MG63 (cell line): ENCODE data around the gene ARL6IP5. TPM values are rescaled to one million over a fixed set of nuclear protein-coding genes. Genes with fewer than 3 reads are reported as not detected.

ENCODE experiments used
- DNase-seq: peaks from one replicate; pipeline ENCODE4 v3.0.0-alpha.2; 2020
- H3K27me3 ChIP-seq: fragments of 250-450 bp; sonication (Bioruptor Pico); 2 replicates; pipeline ENCODE4 v1.5.1; 2020; ENCODE audit warnings: mild to moderate bottlenecking, moderate library complexity
- H3K36me3 ChIP-seq: fragments of 250-450 bp; sonication (Bioruptor Pico); 2 replicates; pipeline ENCODE4 v1.5.1; 2020; ENCODE audit warnings: mild to moderate bottlenecking, moderate library complexity
- H3K4me3 ChIP-seq: fragments of 250-450 bp; sonication (Bioruptor Pico); 2 replicates; pipeline ENCODE4 v1.5.1; 2020; ENCODE audit warnings: mild to moderate bottlenecking, moderate library complexity
- H3K9me3 ChIP-seq: fragments of 250-450 bp; sonication (Bioruptor Pico); 2 replicates; pipeline ENCODE4 v1.5.1; 2020; ENCODE audit warnings: mild to moderate bottlenecking, moderate library complexity
- total RNA-seq: library from RNA; depleted of rRNA; stranded (reverse); fragments of >200 nt; shearing (Covaris generic); gene quantifications from 2 replicates; pipeline ENCODE4 v1.2.3, GENCODE V29; 2014; ENCODE audit warnings: low replicate concordance; rRNA removed

Gene ARL6IP5
- total RNA-seq, 1 experiment from 2014 or later: 48.3 TPM

DNA sequence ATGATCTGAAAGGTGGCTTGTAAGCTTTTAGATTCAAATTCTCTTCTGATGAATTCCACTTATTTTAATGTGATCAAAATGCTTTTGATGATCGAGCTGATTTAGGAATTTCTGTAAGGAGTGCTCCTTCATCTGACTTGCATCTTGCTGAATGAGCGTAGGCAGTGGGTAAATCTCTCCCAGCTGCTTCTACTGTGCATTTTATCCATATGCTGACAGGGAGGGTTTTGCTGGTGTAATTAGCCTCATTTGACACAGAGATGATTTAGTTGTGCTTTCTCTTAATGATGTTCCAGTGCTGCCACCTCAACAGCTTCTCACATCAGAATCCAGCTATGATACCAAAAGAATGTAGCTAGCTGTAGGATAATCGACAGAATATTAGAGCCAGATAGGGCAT lies 41.5 kb downstream of the ARL6IP5 start:
- Histone ChIP-seq H3K4me3 (no peak overlapping the region), H3K36me3 (no peaks in the 10 kb centered on the region), H3K27me3 (no peaks in the 10 kb centered on the region), H3K9me3 (no peaks in the 10 kb centered on the region)
- no peak for DNase-seq

DNA sequence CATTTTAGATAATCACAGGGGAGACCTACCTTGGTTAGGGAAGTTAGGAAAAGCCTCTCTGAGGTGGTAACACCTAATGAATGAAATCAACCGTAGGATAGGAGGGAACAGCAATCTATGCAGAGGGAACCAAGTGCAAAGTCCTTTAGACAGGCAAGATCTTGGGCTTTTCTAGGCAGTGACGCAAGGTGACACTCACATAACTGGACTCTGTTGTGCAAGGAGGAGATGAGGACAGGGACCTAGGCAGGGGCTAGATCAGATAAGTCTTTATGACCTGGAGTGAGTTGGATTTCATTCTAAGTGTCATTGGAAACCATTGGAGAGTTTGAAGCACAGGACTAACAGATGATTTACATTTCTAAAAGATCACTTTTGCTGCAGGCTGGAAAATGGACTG lies 42.3 kb downstream of the ARL6IP5 start:
- H3K9me3 ChIP-seq: no peaks in the 10 kb centered on the region
- H3K36me3 ChIP-seq: no peaks in the 10 kb centered on the region
- H3K27me3 ChIP-seq: no peaks in the 10 kb centered on the region
- DNase-seq: no peak
- no peak overlapping the region for H3K4me3 ChIP-seq

DNA sequence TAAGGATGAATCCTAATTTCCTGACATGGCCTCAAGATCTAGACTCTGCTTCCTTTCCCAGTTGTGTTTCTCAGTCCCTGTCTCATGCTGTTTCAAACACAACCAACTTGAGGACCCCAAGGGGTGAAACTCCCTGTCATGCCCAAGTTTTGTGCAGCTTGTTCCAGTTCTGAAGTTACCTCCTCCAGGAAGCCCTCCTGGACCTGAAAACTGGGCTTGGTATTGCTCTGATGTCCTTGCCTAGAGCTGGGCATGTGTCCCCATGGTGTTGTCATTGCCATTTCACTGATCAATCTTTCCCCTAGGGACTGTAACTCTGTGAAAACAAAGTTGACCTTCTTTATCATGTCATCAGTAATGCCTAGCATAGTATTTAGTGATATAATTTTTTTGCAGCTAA lies 43.8 kb downstream of the ARL6IP5 start:
- H3K4me3 ChIP-seq: no peak overlapping the region
- no peaks in the 10 kb centered on the region for H3K9me3 ChIP-seq
- H3K36me3 ChIP-seq: no peaks in the 10 kb centered on the region
- no peaks in the 10 kb centered on the region for H3K27me3 ChIP-seq
- DNase-seq: no peak

DNA sequence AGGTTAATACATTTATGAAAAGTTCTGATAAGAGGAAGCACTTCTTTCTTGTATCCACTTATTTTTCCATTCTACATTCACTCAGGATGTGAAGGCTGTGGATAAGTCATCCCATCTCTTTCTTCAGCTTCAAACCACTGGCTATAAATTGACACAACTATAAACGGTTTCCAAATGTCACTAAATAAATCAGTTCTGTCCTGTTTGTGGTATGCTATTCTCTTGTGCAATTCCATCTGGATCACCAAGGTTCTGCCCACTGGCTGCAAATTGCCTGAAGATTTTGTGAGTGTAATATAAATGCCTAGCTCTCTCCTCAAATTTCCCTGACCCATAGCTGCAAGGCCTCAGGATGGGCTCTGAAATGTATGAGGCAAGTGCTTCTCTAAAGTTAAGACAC lies 44.8 kb downstream of the ARL6IP5 start:
- Histone ChIP-seq H3K27me3 (no peaks in the 10 kb centered on the region), H3K9me3 (no peaks in the 10 kb centered on the region), H3K4me3 (no peak overlapping the region), H3K36me3 (no peaks in the 10 kb centered on the region)
- no peak for DNase-seq

DNA sequence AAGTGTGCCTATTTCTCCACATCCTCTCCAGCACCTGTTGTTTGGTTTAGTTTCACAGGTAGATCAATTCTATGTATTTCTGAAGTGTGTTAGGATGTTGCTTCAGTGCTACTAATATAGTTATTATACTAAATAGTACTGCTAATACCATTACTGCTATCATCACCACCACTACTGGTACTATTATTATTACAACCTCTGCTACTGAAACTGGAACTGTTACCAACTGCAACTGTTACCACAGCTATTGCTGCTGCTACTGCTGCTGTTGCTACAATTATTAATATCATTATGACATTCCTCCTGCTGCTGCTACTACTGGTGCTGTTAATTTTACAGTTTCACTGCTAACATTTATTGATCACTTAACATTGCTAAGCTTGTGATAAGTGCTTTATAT lies 46.0 kb downstream of the ARL6IP5 start:
- no peaks in the 10 kb centered on the region for H3K27me3 ChIP-seq
- H3K36me3 ChIP-seq: no peaks in the 10 kb centered on the region
- no peaks in the 10 kb centered on the region for H3K9me3 ChIP-seq
- no peak for DNase-seq
- H3K4me3 ChIP-seq: no peak overlapping the region

DNA sequence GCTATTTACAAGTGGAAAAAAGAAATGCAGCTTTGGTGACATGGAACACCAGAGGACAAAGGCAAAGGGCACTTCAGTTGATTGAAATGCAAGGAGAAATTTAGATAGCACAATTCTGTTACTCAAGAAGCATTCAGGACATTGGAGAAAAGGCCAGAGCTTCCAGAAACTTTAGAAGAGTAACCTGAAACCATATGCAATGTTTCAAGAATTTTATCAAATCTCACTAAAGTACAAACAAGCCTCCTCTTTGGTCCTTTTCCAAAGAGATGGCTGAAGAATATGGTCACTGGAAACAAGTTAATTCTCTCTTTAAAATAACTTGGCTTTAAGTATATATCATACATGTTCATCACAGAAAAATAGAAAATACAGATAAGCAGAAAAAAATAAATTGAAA lies 52.3 kb downstream of the ARL6IP5 start:
- no peaks in the 10 kb centered on the region for H3K36me3 ChIP-seq
- no peak for DNase-seq
- H3K27me3 ChIP-seq: no peaks in the 10 kb centered on the region
- H3K9me3 ChIP-seq: no peaks in the 10 kb centered on the region
- H3K4me3 ChIP-seq: no peak overlapping the region

DNA sequence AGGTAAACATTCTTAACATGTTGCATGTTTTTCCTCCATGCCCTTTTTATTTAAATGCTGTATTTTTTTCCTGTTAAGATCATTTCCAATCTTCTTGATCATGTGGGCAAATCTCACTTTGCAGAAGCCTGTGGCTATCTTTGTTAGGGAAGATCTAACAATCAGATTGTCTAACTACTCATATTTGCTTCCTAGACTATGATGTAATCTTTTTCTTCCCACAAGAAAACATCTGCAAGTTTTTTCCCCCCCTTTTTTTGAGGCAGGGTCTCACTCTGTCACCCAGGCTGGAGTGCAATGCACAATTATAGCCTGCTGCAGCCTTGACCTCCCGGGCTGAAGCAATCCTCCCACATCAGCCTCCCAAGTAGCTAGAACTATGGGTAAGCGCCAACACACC lies 52.7 kb downstream of the ARL6IP5 start:
- no peaks in the 10 kb centered on the region for H3K27me3 ChIP-seq

DNA sequence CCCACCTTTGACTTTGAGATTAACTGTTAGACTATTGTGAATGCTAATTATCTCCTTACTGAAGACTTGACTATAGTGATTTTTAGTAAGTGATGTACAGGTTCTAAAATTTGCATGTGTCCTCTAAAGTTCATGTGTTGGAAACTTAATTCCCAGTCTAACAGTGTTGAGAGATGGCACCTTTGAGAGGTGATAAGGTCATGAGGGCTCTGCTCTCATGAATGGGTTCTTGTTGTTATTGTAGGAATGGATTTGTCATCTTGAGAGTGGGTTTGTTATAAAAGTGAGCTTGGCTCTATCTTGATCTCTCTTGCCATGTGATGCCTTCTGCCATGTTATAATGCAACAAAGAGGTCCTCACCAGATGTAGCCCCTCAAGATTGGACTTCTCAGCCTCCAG lies 56.6 kb downstream of the ARL6IP5 start:
- no peaks in the 10 kb centered on the region for H3K9me3 ChIP-seq
- no peak overlapping the region for H3K4me3 ChIP-seq
- H3K27me3 ChIP-seq: no peaks in the 10 kb centered on the region
- no peak for DNase-seq
- H3K36me3 ChIP-seq: no peaks in the 10 kb centered on the region

More for the DNA sequence above, 52.7 kb downstream of the ARL6IP5 start:
- Histone ChIP-seq H3K4me3 (no peak overlapping the region), H3K36me3 (no peaks in the 10 kb centered on the region), H3K9me3 (no peaks in the 10 kb centered on the region)
- no peak for DNase-seq

DNA sequence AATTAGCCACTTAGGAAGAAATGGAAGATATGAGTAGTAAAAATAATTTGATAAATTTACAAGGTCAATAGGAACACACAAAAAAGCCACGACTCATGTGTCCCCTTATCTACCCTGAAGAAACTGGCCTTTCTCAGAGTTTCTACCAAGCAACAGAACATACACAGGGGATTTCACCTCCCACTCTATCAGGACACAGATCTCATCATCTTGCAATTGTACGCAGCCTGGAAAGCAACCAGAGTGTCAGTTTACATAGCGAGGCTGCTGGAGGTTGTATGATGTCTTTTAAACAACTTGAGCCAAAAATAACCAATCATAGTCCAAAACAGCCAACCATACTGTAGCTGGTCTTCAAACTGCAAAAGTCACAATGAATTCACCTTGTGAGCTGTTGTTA lies 57.4 kb downstream of the ARL6IP5 start:
- Histone ChIP-seq H3K27me3 (no peaks in the 10 kb centered on the region), H3K9me3 (no peaks in the 10 kb centered on the region), H3K4me3 (no peak overlapping the region), H3K36me3 (no peaks in the 10 kb centered on the region)
- DNase-seq: peak; percentile 2

DNA sequence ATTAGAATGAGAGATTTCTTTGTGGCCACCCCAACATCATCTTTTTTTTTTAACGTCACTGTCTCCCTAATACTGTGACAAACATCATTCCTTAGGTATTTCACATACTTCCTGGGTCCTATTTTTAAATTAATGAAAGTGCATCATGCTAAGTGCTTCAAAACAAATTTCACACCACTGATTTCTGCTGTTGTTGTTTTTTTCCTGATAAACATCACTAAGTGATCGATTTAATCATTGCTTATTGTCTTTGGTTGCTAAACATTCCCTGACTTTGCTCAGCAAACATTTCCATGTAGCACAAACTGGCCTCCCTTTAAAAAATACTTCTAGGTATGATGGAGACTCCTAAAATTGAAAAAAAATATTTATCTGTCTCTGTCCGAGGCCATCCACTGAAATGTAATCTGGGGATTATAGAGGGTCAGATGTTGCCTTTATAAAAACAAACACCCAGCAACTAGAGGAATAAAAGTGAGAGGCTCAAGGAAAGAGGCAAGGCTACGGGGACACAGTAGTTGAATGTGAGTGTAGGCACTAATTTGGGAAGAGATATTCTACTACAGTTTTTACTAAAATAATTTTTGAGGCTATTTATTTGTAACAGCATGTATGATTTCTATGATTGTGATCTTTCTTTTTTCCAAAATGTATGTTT lies 58.2 kb downstream of the ARL6IP5 start:
- H3K9me3 ChIP-seq: no peaks in the 10 kb centered on the region
- H3K36me3 ChIP-seq: no peaks in the 10 kb centered on the region
- H3K27me3 ChIP-seq: no peaks in the 10 kb centered on the region
- H3K4me3 ChIP-seq: no peak overlapping the region
- no peak for DNase-seq

DNA sequence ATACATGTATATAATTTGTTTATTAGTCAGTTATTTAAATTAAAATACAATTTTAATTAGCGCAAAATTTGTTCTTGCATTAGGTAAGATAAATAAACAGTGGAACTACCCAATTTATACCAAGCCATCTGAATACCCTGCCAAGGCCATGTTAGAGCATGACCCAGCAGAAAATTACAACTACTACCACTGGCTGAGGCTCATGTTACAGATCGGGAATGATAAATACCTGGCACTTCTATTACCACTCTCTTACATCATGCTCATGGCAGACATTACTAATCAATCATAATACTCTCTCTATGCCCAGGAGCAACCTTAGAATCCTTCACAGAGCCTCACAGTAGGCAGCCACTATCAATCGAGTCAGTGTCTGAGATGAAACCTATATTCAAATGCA lies 58.9 kb downstream of the ARL6IP5 start:
- no peaks in the 10 kb centered on the region for H3K27me3 ChIP-seq
- no peak overlapping the region for H3K4me3 ChIP-seq
- no peaks in the 10 kb centered on the region for H3K9me3 ChIP-seq
- DNase-seq: no peak
- no peaks in the 10 kb centered on the region for H3K36me3 ChIP-seq

DNA sequence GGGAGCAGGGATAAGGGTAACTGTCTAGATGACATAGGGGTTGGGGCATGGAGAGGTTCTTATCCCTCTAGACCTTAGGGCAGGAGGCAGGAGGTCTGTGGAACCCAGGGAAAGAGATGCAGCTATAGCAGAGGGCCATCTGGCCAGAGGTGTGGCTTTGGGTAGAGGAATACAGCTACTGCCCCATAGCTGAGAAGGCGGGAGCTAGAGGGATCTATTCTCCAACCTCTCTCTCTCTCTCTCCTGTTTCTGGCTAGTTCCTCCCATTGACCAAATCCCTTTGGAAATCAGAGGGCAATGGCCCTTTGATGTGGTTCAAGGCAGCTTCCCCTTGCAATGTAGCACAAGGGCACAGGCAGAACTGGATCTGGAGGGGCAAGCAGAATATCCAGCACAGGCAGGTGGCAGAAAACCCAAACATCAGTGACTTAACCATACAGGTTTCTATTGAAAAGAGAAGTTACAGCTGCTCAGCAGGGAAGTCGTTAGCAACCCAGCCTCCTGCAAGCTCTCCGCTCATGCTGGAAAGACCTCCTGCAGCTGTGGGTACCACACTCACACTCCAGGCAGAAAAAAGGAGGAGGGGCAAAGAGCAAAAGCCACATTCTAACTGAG lies 60.0 kb downstream of the ARL6IP5 start:
- Histone ChIP-seq H3K9me3 (no peaks in the 10 kb centered on the region), H3K36me3 (no peaks in the 10 kb centered on the region), H3K4me3 (no peak overlapping the region), H3K27me3 (no peaks in the 10 kb centered on the region)
- no peak for DNase-seq

DNA sequence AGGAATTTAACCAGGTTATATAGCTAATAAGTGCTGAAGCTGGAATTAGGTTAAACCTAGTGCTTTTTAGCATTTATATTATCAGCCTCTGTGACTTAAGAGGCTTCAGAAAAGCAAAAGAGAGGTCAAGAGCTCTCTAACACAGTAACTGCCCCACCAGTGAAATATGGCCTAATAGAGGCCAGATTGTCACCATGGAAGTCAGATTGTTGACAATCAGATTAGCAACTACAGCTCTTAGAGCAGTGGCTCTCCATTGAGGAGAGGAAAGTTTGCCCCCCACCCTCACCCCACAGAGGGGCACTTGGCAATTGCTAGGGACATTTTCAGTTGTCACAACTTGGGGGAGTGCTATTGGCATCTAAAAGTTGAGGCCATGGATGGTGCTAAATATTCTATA lies 61.0 kb downstream of the ARL6IP5 start:
- H3K36me3 ChIP-seq: no peaks in the 10 kb centered on the region
- no peaks in the 10 kb centered on the region for H3K9me3 ChIP-seq
- DNase-seq: no peak
- H3K4me3 ChIP-seq: no peak overlapping the region
- no peaks in the 10 kb centered on the region for H3K27me3 ChIP-seq

DNA sequence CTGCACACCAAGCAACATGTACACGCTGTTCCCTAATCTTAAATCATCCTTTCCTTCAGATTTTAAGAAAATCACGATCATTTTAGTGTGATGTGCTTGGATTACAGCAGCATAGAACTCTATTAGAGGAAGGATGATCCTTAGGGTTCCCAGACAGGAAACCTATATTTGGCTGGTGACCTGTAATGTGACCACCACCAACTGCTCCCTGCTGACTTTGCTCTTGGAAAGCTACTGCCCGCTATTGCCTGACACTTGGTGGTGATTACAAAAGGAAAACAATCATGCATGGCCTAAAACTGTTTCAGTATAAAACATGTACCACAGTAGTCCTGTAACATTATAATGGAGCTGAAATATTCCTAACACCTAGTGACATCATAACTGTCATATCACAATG lies 64.8 kb downstream of the ARL6IP5 start:
- Histone ChIP-seq H3K9me3 (no peaks in the 10 kb centered on the region), H3K4me3 (no peak overlapping the region), H3K27me3 (no peaks in the 10 kb centered on the region), H3K36me3 (no peaks in the 10 kb centered on the region)
- DNase-seq: no peak

Other genes starting within 250 kb of the ARL6IP5 start
- not detected in 2 replicates for gene TAFA4, start 152.4 kb upstream of the ARL6IP5 start, total RNA-seq
- 10.8 and 13.9 TPM in 2 replicates for gene EOGT, start 71.3 kb upstream of the ARL6IP5 start, total RNA-seq
- 2.7 and 4.2 TPM in 2 replicates for gene TMF1, start 32.6 kb upstream of the ARL6IP5 start, total RNA-seq
- 47.2 and 47.4 TPM in 2 replicates for gene UBA3, start 4.6 kb upstream of the ARL6IP5 start, total RNA-seq
- not detected in 2 replicates for gene LMOD3, start 37.7 kb downstream of the ARL6IP5 start, total RNA-seq